GM12878 (cell line): ENCODE data around the gene FSTL4. TPM values are rescaled to one million over a fixed set of nuclear protein-coding genes. Genes with fewer than 3 reads are reported as not detected.

Source experiments
- ATAC-seq: fragments of 200-7000 bp; cut with Tn5 transposase; 3 replicates; pipeline ENCODE4 v1.9.1; 2020; ENCODE audit warnings: mild to moderate bottlenecking, moderate library complexity
- BruUV-seq: library from RNA; stranded (reverse); fragments of 400-500 nt; replicated peaks from 2 replicates; lab custom pipeline; 2021; lab: Mats Ljungman, UMichigan
- CTCF ChIA-PET: fragments of 300-600 bp; sonication (Branson Sonifier 250); formaldehyde crosslinking; extraction: SDS; loops from one replicate; lab custom pipeline; 2021; ENCODE audit warnings: inconsistent platforms; lab: Yijun Ruan, JAX
- POLR2A ChIA-PET: fragments of 350-600 bp; formaldehyde crosslinking; extraction: SDS; loops from one replicate; lab custom pipeline; 2021; ENCODE audit warnings: inconsistent platforms; lab: Charles Lee
- RAD21 ChIA-PET: fragments of 300-600 bp; sonication (Branson Sonifier 250); formaldehyde crosslinking; loops from one replicate; lab custom pipeline; 2023; ENCODE audit warnings: antibody characterized with exemption; ENCODE audit not compliant: unreplicated experiment; lab: Charles Lee
- SMC1A ChIA-PET: fragments of 300-600 bp; sonication (Branson Sonifier 250); formaldehyde crosslinking; loops from one replicate; lab custom pipeline; 2023; ENCODE audit not compliant: unreplicated experiment, uncharacterized antibody; lab: Charles Lee
- DNase-seq: peaks from one replicate; pipeline ENCODE4 v3.0.0-alpha.2; 2011; ENCODE audit warnings: low read depth, low spot score
- FAIRE-seq: peaks from 3 replicates; lab custom pipeline; 2011; peaks lifted over from hg19 to GRCh38; lab: Jason Lieb, UNC
- H2AFZ ChIP-seq: 2 replicates; pipeline ENCODE4 v1.6.0; 2011; ENCODE audit warnings: low read depth, low read length, control low read depth; ENCODE audit not compliant: control insufficient read depth
- H3K27ac ChIP-seq: 2 replicates; pipeline ENCODE4 v1.5.1; 2011; ENCODE audit warnings: control low read depth; ENCODE audit not compliant: control insufficient read depth, insufficient read depth
- H3K27me3 ChIP-seq, 2 experiments: replicated peaks in 1 of 2; 2 replicates each; pipeline versions ENCODE4 v1.6.0 to v1.6.1; 2011; ENCODE audit warnings: low read length in 1 of 2; ENCODE audit not compliant: control insufficient read depth in 2 of 2, insufficient read depth in 2 of 2
- H3K36me3 ChIP-seq, 2 experiments: 2 replicates each; pipeline ENCODE4 v1.5.1; 2011; ENCODE audit warnings: low read length in 1 of 2; ENCODE audit not compliant: control insufficient read depth in 2 of 2, insufficient read depth in 2 of 2
- H3K4me1 ChIP-seq: 2 replicates; pipeline ENCODE4 v1.6.1; 2011; ENCODE audit warnings: mild to moderate bottlenecking, low read length, moderate library complexity, mixed read lengths; ENCODE audit not compliant: control insufficient read depth, insufficient read depth
- H3K4me2 ChIP-seq: 2 replicates; pipeline ENCODE4 v1.6.0; 2011; ENCODE audit warnings: control low read depth; ENCODE audit not compliant: control insufficient read depth, insufficient read depth
- H3K4me3 ChIP-seq: fragments of 200-600 bp; sonication (generic); 2 replicates; pipeline ENCODE4 v1.5.1; 2016
- H3K79me2 ChIP-seq: 2 replicates; pipeline ENCODE4 v1.6.0; 2011; ENCODE audit warnings: low read length; ENCODE audit not compliant: control insufficient read depth, insufficient read depth
- H3K9ac ChIP-seq: 2 replicates; pipeline ENCODE4 v1.8.0; 2011; ENCODE audit warnings: low read length, control low read depth, mixed read lengths; ENCODE audit not compliant: control insufficient read depth, insufficient read depth
- H3K9me3 ChIP-seq: replicated peaks from 3 replicates; pipeline ENCODE4 v1.5.1; 2011; ENCODE audit warnings: mild to moderate bottlenecking, low read length; ENCODE audit not compliant: control insufficient read depth, insufficient read depth
- H4K20me1 ChIP-seq: 2 replicates; pipeline ENCODE4 v1.6.0; 2011; ENCODE audit not compliant: control insufficient read depth, insufficient read depth
- LARP7 ChIP-seq: fragments of 450-650 bp; IDR thresholded peaks from 2 replicates; pipeline ENCODE4 v1.6.1; 2017; ENCODE audit warnings: mild to moderate bottlenecking
- MEF2B ChIP-seq: fragments of 450-650 bp; IDR thresholded peaks from 2 replicates; pipeline ENCODE4 v1.6.1; 2018; ENCODE audit warnings: mild to moderate bottlenecking, moderate library complexity; ENCODE audit not compliant: partially characterized antibody, poor library complexity, severe bottlenecking
- POLR2AphosphoS5 ChIP-seq: IDR thresholded peaks from 2 replicates; pipeline ENCODE4 v1.6.1; 2011; ENCODE audit warnings: mild to moderate bottlenecking, low read length, inconsistent platforms
- TAF1 ChIP-seq: IDR thresholded peaks from 2 replicates; pipeline ENCODE4 v1.6.1; 2011; ENCODE audit warnings: mild to moderate bottlenecking, low read depth, low read length, borderline replicate concordance
- TCF12 ChIP-seq: IDR thresholded peaks from 2 replicates; pipeline ENCODE4 v1.6.1; 2011; ENCODE audit warnings: low read depth, mild to moderate bottlenecking, low read length
- WGBS: methylation state at CpG from one replicate; pipeline ENCODE4 v1.1.6; 2016; ENCODE audit warnings: low lambda C conversion rate; ENCODE audit not compliant: insufficient replicate concordance, insufficient coverage; ENCODE audit errors: missing lambda C conversion rate; 5-methylcytosine and 5-hydroxymethylcytosine counted together
- in situ Hi-C: fragments of 300-500 bp; cut with MboI; formaldehyde crosslinking; loops from 9 replicates; pipeline ENCODE4 v1.14.3; 2018; ENCODE audit warnings: mixed read lengths
- intact Hi-C: fragments of 100-400 bp; cut with micrococcal nuclease; formaldehyde crosslinking; loops from one replicate; pipeline ENCODE4 v1.14.2; 2022; ENCODE audit not compliant: unreplicated experiment
- polyA plus RNA-seq, 11 experiments: library from polyadenylated mRNA; depleted of rRNA in 4 of 11; unstranded in 6 of 11; stranded (reverse) in 5 of 11; fragments of >200 nt; fragmentation: Nextera tagmentation in 4 of 11; fragmentation: Illumina TruSeq in 1 of 11; extraction: Ambion mirVana in 4 of 11; extraction: Trizol in 1 of 11; gene quantifications; 1 replicate in 1 of 11; 2 replicates in 10 of 11; pipeline versions ENCODE4 v1.2.1 to v1.2.3, GENCODE V29; 2011 to 2016; ENCODE audit warnings: inconsistent platforms in 2 of 11, missing spikeins in 2 of 11, low read depth in 1 of 11
- total RNA-seq, 4 experiments: library from RNA; depleted of rRNA in 3 of 4; stranded (reverse); fragments of >200 nt in 3 of 4; fragmentation: Illumina TruSeq in 1 of 4; extraction: Trizol in 1 of 4; gene quantifications; 2 replicates each; pipeline versions ENCODE4 v1.2.1 to v1.2.3, GENCODE V29; 2013 to 2021
- TF ChIP-seq, protein P1 (sequence below): fragments of 450-650 bp; IDR thresholded peaks from 2 replicates; pipeline ENCODE4 v1.6.1; 2016; ENCODE audit warnings: mild to moderate bottlenecking
- TF ChIP-seq, protein P2 (sequence below): fragments of 150-350 bp; IDR thresholded peaks from 2 replicates; pipeline ENCODE4 v1.6.1; 2014; ENCODE audit warnings: mild to moderate bottlenecking, low read depth, low read length
- TF ChIP-seq, protein P3 (sequence below): IDR thresholded peaks from 2 replicates; pipeline ENCODE4 v1.6.1; 2012; ENCODE audit warnings: low read depth, low read length, improper control_type of control experiment

FSTL4 gene
- total and polyA plus RNA-seq, 10 of the 15 experiments (the other 5 are each of a cell fraction or from before 2014, with no cell fraction given), result 0.01 to 0.79 (median 0.21) TPM; not detected in 6

DNA sequence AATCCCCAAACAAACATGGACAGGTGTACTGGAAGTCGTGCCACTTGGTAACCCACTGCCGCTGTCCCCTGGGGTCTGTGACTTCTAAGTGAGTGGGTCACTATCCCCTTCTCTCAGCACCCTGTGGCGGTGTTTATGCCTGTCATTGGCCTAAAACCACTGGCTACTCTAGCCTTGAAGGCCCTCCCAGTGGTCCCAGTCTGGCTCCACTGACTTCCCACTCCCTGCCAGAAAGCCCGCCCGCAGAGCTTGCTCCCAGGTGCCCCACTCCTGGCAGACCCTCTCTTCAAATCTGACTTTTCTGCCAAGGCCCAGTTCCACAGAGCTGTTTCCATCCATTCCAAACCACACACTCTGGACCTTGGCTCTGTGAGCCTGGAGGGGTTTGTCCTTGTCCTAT, 286.0 kb downstream of the FSTL4 start:
- ChIA-PET POLR2A (no interaction called here), SMC1A (interaction anchor here (0.8 kb wide), 1 partner anchor 86 kb away, joined by 4 read pairs; no protein-coding TSS in a partner anchor), CTCF (interaction anchor here (1.1 to 2.1 kb wide), 4 partner anchors 10 to 133 kb away, joined by 3 to 6 read pairs (median 3); no protein-coding TSS in a partner anchor), RAD21 (interaction anchor here (1.0 to 1.2 kb wide), 2 partner anchors 214 to 220 kb away, joined by 3 read pairs; no protein-coding TSS in a partner anchor)
- intact Hi-C loops (no loop called here), in situ Hi-C loops (no loop called here)
- Histone ChIP-seq H3K79me2 (no peaks in the 10 kb centered on the region), H2AFZ (no peak overlapping the region), H3K4me2 (no peak overlapping the region), H3K9me3 (no peaks in the 10 kb centered on the region), H3K9ac (no peak overlapping the region), H4K20me1 (no peaks in the 10 kb centered on the region), H3K36me3 (no peaks in the 10 kb centered on the region), H3K4me3 (no peak overlapping the region), H3K27ac (no peak overlapping the region), H3K27me3 (no peaks in the 10 kb centered on the region), H3K4me1 (peaks cover 29% of the 10 kb centered on the region)
- WGBS, result 77% methylated on average over 5 of the region's 5 CpGs
- no peak for FAIRE-seq
- ATAC-seq, result no peak
- no peak for DNase-seq
- TF ChIP-seq, protein P1, sequence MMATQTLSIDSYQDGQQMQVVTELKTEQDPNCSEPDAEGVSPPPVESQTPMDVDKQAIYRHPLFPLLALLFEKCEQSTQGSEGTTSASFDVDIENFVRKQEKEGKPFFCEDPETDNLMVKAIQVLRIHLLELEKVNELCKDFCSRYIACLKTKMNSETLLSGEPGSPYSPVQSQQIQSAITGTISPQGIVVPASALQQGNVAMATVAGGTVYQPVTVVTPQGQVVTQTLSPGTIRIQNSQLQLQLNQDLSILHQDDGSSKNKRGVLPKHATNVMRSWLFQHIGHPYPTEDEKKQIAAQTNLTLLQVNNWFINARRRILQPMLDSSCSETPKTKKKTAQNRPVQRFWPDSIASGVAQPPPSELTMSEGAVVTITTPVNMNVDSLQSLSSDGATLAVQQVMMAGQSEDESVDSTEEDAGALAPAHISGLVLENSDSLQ, result no peak
- TF ChIP-seq MEF2B (no peak), LARP7 (no peak), TCF12 (no peak), POLR2AphosphoS5 (no peak), TAF1 (no peak)
- TF ChIP-seq, protein P2, sequence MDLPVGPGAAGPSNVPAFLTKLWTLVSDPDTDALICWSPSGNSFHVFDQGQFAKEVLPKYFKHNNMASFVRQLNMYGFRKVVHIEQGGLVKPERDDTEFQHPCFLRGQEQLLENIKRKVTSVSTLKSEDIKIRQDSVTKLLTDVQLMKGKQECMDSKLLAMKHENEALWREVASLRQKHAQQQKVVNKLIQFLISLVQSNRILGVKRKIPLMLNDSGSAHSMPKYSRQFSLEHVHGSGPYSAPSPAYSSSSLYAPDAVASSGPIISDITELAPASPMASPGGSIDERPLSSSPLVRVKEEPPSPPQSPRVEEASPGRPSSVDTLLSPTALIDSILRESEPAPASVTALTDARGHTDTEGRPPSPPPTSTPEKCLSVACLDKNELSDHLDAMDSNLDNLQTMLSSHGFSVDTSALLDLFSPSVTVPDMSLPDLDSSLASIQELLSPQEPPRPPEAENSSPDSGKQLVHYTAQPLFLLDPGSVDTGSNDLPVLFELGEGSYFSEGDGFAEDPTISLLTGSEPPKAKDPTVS, result no peak
- TF ChIP-seq, protein P3, sequence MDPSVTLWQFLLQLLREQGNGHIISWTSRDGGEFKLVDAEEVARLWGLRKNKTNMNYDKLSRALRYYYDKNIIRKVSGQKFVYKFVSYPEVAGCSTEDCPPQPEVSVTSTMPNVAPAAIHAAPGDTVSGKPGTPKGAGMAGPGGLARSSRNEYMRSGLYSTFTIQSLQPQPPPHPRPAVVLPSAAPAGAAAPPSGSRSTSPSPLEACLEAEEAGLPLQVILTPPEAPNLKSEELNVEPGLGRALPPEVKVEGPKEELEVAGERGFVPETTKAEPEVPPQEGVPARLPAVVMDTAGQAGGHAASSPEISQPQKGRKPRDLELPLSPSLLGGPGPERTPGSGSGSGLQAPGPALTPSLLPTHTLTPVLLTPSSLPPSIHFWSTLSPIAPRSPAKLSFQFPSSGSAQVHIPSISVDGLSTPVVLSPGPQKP, result no peak
- no TSS peak for BruUV-seq
